NT2/D1 (cell line): ENCODE results near the gene TIMM44.

ENCODE experiments used
- YY1 ChIP-seq: IDR thresholded peaks from 2 replicates; pipeline ENCODE4 v1.6.1; 2011; ENCODE audit not compliant: insufficient read length, insufficient read depth
- ZNF274 ChIP-seq: IDR thresholded peaks from 2 replicates; pipeline ENCODE4 v1.6.1; 2011; ENCODE audit warnings: mild to moderate bottlenecking, low read depth, low read length

DNA sequence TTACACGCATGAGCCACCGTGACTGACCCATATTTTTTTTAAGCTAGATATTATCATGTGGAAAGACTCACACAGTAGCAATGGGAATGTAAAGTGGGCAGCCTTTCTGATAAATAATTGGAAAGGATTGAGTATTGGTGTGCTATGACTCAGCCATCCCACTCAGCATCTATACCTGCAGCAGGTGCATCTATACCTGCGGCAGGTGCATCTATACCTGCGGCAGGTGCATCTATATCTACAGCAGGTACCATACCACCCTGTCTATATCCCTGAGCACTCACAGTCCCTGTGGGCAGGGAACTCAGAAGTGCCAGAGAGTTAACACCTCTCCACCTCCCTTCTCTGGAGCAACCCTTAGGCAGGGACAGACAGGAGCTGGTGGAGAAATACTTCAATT is 60.4 kb downstream of the TIMM44 start:
- TF ChIP-seq YY1 (no peak), ZNF274 (no peak)
